Middle frontal gyrus (tissue), 1 donor: ENCODE results near the gene CDK2AP2.

Experiments
- DNase-seq: peaks from one replicate; pipeline ENCODE4 v3.0.0-alpha.2; 2015; ENCODE audit warnings: low spot score; ENCODE audit errors: extremely low spot score

CDK2AP2 gene

GRCh38 chr11:67503119-67504004 is 4.6 kb downstream of the CDK2AP2 start:
- no peak for DNase-seq

GRCh38 chr11:67502328-67502979 is 5.5 kb downstream of the CDK2AP2 start:
- no peak for DNase-seq

- no peak for DNase-seq
Measured at GRCh38 chr11:67501854-67502253, 6.1 kb downstream of the CDK2AP2 start.

- no peak for DNase-seq
Measured at GRCh38 chr11:67500831-67501715, 6.9 kb downstream of the CDK2AP2 start.

- DNase-seq: no peak
Measured at GRCh38 chr11:67500484-67500821, 7.5 kb downstream of the CDK2AP2 start.

- DNase-seq: no peak
Measured at GRCh38 chr11:67499808-67500483, 8.0 kb downstream of the CDK2AP2 start.

- DNase-seq: no peak
Measured at GRCh38 chr11:67498544-67498972, 9.4 kb downstream of the CDK2AP2 start.

- no peak for DNase-seq
Measured at GRCh38 chr11:67497656-67498291, 10.2 kb downstream of the CDK2AP2 start.

- DNase-seq: no peak
Measured at GRCh38 chr11:67496113-67496512, 11.8 kb downstream of the CDK2AP2 start.

GRCh38 chr11:67495234-67496005 is 12.5 kb downstream of the CDK2AP2 start:
- no peak for DNase-seq

GRCh38 chr11:67494371-67495233 is 13.4 kb downstream of the CDK2AP2 start:
- no peak for DNase-seq

GRCh38 chr11:67493548-67494370 is 14.2 kb downstream of the CDK2AP2 start:
- DNase-seq: no peak

GRCh38 chr11:67492801-67493547 is 15.0 kb downstream of the CDK2AP2 start:
- DNase-seq: no peak

GRCh38 chr11:67492069-67492727 is 15.8 kb downstream of the CDK2AP2 start:
- no peak for DNase-seq

- DNase-seq: no peak
Measured at GRCh38 chr11:67491276-67492068, 16.5 kb downstream of the CDK2AP2 start.

GRCh38 chr11:67490727-67491065 is 17.3 kb downstream of the CDK2AP2 start:
- no peak for DNase-seq
